Ramos (cell line): Measurements from ENCODE around the gene POMT2.

Source experiments
- in situ Hi-C: fragments of 300-500 bp; cut with MboI; formaldehyde crosslinking; loops from one replicate; pipeline ENCODE4 v1.14.3; 2022; ENCODE audit warnings: low sequenced_read_pairs; ENCODE audit not compliant: unreplicated experiment

Gene POMT2

DNA sequence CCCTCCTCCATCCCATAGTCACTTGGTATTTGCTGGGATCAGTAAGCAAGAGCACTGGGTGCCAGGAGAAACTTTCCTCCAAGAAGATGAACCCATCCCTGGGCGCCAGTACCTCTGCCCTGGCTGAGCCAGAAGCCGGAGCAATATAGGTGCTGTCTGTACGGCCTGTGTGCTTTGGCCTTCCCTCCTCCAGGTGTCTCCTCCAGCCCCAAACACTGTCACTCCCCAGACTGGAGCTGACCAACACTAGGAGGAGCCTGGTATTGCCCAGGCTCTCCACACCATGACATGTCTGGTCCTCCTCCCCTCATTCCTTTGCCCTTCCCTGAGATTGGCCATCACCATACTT is 5.0 kb upstream of the POMT2 start:
- in situ Hi-C loops: no loop called here

DNA sequence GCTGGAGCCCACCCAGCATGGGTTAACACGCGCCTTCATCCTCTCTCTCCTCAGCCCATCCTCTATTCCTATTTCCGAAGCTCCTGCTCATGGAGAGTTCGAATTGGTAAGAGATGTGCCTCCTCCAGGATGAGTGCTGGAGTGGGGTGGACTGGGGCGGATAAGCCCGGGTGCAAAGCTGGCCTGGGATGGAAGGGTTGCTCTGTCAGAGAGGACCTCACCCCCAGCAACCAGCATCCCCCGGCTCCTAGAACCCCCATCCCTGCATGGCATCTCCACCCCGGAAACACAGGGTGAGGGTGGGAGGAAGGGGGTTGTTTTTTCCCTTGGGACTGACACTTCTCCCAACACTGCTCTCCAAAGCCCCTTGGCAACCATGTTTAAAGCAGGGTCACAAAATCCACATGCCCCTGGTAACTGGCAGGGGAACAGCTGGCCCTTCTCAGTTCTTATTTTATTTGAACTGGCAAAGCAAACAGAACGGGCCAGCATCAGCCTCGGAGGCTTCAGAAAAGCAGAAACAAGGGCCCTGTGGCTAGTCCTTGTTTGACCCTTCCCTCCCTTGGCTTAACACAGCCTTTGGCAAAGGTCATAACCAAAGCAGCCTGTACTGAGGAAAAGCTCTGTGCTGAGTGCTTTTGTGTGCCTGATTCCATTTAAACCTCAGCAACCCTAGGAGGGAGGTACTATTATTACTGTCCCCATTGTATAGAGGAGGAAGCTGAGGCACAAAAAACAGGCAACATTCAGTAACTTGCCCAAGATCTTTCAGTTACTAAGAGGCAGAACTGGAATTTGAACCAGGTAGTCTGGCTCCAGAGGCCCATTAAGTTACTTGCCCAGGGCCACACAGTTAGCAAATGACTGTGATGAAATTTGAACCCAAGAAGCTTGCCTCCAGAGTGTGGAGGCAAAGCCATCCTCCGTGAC is 4.4 kb upstream of the POMT2 start:
- in situ Hi-C loops: no loop called here

DNA sequence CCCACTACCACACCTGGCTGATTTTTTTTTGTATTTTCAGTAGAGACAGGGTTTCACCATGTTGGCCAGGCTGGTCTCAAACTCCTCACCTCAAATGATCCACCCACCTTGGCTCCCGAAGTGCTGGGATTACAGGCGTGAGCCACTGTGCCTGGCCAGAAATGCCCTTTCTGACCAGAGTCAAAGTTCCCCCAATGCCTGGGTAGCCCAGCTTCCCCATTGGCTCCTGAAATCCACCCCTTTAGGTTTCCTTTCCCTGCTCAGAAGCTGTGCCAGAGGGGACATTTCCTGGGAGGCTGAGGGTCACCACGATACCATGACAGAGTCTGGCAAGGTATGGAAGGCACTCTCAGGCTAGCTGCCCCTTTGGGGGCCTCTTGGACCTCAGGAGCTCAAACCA is 3.6 kb upstream of the POMT2 start:
- in situ Hi-C loops: no loop called here

GRCh38 chr14:77323571-77323970 is 2.9 kb upstream of the POMT2 start:
- in situ Hi-C loops: no loop called here

DNA sequence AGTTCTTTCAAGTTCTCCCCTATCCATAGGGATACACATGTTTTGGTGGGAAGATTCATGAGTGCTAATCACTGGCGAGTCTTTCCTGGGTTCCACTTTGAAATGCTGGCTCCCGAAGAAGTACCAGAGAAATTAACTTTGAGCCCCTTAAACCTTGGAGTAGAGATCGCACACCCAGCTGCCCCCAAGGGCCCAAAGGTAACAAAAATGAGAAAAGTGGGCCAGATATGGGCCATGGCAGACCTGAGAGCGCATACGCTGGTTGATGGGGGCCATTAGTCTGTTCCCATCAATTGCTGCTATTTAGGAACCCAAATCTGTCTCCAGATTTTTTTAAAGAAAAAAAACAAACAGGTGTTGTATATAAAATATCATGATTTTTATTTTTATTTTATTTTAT is 2.3 kb upstream of the POMT2 start:
- in situ Hi-C loops: no loop called here

DNA sequence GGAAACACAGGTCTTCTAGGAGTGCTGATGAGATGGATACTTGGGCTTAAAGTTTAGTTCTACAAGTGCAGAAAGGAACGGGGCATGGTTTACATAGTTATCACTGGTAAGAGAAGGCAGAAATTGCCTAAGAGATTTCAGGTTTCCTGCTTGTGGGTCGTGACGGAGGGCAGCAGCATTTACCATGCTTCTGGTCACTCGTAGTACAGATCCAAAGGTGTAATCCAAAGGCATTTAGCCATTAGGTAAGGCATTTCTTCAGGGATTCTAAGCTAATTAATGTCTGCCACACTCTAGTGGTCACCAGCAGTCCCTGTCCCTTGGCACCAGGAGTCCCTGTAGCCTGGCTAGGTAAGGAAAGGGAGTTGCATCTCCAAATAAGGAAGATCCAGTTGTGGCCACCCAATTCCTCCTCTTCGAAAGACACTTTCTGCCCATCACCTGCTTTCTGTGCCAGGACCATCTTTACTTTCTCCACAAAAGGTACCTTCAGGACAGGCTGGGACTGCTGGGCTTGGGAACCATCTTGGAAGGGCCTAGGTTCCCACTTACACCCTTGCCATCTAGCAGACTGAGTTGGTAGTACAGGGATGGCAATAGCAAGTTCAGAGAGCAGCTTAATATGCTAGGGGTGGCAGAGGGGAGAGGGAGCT is 1.7 kb upstream of the POMT2 start:
- in situ Hi-C loops: no loop called here

- in situ Hi-C loops: loop anchor here (10.0 kb wide), 1 partner anchor 175 kb away; the partner anchor contains the start of gene ZDHHC22
These were observed 1.3 kb downstream of the POMT2 start for GRCh38 chr14:77319422-77319821.

DNA sequence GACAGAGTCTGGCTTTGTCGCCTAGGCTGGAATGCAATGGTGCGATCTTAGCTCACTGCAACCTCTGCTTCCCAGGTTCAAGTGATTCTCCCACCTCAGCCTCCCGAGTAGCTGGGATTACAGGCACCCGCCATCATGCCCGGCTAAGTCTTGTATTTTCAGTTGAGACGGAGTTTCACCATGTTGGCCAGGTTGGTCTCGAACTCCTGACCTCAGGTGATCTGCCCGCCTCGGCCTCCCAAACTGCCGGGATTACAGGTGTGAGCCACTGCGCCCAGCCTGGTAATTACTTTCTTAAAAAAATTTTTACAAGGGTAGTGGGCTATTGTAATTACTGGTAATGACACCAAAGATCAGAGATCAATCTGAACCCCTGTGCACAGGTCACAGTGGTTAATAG is 1.9 kb downstream of the POMT2 start:
- in situ Hi-C loops: loop anchor here (10.0 kb wide), 1 partner anchor 174 kb away; the partner anchor contains the start of gene ZDHHC22

- in situ Hi-C loops: loop anchor here (10.0 kb wide), 1 partner anchor 173 kb away; the partner anchor contains the start of gene ZDHHC22
These were observed 2.6 kb downstream of the POMT2 start for GRCh38 chr14:77318006-77318553.

GRCh38 chr14:77316872-77317301 is 3.8 kb downstream of the POMT2 start:
- in situ Hi-C loops: loop anchor here (10.0 kb wide), 1 partner anchor 172 kb away; the partner anchor contains the start of gene ZDHHC22

DNA sequence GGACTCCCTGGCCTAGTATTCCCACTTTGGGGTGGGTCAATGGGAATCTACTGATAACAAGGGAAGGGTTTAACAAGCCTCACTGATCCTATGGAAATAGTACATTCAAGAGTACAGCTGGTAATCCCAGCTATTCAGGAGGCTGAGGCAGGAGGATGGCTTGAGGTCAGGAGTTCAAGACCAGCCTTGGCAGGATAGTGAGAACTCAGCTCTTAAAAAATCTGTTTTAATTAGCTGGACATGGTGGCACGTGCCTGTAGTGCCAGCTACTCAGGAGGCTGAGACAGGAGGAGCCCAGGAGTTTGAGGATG is 4.5 kb downstream of the POMT2 start:
- in situ Hi-C loops: loop anchor here (10.0 kb wide), 1 partner anchor 171 kb away; the partner anchor contains the start of gene ZDHHC22

- in situ Hi-C loops: loop anchor here (10.0 kb wide), 1 partner anchor 170 kb away; the partner anchor contains the start of gene ZDHHC22
These were observed 5.9 kb downstream of the POMT2 start for GRCh38 chr14:77314539-77315457.

DNA sequence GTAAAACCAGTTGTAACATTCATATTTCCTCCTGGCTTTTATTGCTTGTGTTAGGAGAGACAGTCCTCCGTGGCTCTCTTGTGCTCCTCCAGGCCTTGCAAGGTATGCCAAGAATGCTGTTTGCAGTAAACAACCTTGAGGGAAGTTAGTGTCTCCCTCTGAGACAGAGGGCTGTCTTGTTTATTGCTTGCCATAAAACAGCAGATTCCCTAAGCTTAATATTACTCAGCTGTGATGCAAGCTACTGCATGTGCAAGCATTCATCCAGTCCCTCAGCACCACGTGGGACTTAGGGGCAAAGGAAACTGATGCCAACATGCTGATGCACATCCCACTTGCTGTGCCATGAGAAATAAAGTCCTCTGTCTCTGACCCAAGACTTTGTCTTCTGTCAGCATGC is 6.6 kb downstream of the POMT2 start:
- in situ Hi-C loops: loop anchor here (10.0 kb wide), 1 partner anchor 169 kb away; the partner anchor contains the start of gene ZDHHC22

DNA sequence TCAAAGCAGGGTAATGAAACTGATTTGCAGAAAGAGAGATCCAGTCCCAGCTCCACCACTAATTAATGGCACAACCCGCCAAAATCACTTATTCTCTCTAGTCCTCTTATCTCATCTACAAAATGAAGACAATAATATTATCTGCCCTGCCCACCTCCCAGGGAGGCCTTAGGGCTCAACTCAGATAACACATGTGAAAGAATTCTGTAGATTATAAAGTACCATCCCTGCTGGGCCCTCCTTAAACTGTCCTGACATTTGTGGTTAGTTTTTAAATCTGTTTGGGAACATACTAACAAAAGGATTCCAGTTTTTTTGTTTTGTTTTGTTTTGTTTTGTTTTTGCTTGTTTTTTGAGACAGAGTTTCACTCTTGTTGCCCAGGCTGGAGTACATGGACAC is 7.3 kb downstream of the POMT2 start:
- in situ Hi-C loops: loop anchor here (10.0 kb wide), 1 partner anchor 169 kb away; the partner anchor contains the start of gene ZDHHC22

- in situ Hi-C loops: loop anchor here (10.0 kb wide), 1 partner anchor 166 kb away; the partner anchor contains the start of gene ZDHHC22
These were observed 9.5 kb downstream of the POMT2 start for GRCh38 chr14:77311217-77311616.

- in situ Hi-C loops: loop anchor here (10.0 kb wide), 1 partner anchor 165 kb away; the partner anchor contains the start of gene ZDHHC22
These were observed 10.7 kb downstream of the POMT2 start for GRCh38 chr14:77310026-77310425.

- in situ Hi-C loops: no loop called here
These were observed 11.6 kb downstream of the POMT2 start for GRCh38 chr14:77309131-77309530.

DNA sequence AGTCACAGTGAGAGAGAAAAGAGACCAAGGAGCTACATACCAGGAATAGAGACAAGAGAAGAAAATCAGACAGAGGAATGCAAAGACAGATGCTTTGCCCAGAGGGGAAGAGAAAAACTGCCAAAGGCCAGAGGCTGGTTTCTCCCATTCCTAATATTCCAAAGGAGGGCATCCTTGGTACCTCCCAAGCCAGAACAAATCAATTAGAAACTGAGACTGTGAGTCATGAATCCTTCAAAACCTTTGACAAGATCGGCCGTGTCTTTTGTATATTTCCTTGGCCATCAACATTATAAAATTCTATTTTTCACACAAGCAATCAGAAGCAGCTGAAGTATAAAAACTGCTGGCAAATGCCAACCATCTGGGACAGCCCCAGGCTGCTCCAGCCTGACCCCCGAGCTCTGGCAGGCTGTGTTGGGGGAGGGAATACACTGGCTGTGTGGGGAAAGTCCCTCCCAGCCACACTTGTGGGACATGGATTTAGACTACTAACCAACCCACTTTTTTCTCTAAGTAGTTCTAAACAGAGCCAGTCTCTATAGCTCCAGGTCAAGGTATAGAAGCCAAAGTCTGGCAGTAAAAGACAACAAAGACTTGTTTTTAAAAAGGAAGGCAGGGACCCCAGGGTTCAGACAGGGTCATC is 13.7 kb downstream of the POMT2 start:
- in situ Hi-C loops: no loop called here

DNA sequence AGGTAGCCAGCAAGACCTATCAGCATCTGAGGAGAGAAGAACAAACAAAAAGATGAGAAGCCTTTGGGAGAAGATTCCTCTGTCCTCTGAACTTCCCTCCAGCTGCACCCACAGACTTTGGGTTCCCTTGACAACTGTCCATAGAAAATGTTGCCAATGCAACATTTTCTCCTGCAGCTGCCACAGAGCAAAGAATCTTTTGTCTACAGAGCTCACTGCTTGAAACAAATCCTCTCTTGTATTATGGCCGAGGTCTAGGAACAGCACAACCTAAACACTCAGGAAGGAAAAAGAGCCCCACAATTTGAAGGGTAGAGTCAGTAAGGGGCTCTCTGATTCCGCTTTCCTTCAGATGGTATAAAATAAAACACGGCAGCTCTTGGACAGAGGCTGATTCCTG is 14.3 kb downstream of the POMT2 start:
- in situ Hi-C loops: no loop called here
